Measurements from ENCODE around the gene RETREG2.
A peak's percentile ranks its signal among the peaks of the same experiment; 100 is the strongest.

Gene RETREG2

GRCh38 chr2:219218217-219218731 lies 40.2 kb downstream of the RETREG2 start:
- peaks cover 28% of the 10 kb centered on the region for H3K36me3 ChIP-seq (replicated peaks)
- no peaks in the 10 kb centered on the region for H3K27me3 ChIP-seq (replicated peaks)
- peak overlapping the region; percentile 79 for H3K27ac ChIP-seq
- TF ChIP-seq, protein P1, sequence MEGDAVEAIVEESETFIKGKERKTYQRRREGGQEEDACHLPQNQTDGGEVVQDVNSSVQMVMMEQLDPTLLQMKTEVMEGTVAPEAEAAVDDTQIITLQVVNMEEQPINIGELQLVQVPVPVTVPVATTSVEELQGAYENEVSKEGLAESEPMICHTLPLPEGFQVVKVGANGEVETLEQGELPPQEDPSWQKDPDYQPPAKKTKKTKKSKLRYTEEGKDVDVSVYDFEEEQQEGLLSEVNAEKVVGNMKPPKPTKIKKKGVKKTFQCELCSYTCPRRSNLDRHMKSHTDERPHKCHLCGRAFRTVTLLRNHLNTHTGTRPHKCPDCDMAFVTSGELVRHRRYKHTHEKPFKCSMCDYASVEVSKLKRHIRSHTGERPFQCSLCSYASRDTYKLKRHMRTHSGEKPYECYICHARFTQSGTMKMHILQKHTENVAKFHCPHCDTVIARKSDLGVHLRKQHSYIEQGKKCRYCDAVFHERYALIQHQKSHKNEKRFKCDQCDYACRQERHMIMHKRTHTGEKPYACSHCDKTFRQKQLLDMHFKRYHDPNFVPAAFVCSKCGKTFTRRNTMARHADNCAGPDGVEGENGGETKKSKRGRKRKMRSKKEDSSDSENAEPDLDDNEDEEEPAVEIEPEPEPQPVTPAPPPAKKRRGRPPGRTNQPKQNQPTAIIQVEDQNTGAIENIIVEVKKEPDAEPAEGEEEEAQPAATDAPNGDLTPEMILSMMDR (IDR thresholded peaks at IDR 0.05; ENCODE audit: low read depth, low read length, missing control alignments), result no peak
- in situ Hi-C loops (cut with HindIII; ENCODE audit: low pct_ligation_motif_present, low sequenced_read_pairs), result no loop called here
- peak; percentile 75 for DNase-seq
- peak overlapping the region; percentile 64 for H3K4me3 ChIP-seq (ENCODE audit: low read depth, low read length)

- peak; percentile 91 for DNase-seq
- peak within 1 kb of the TSS; percentile 79 for H3K27ac ChIP-seq
- TF ChIP-seq, protein P1 (IDR thresholded peaks at IDR 0.05; ENCODE audit: low read depth, low read length, missing control alignments), result no peak
- in situ Hi-C loops (cut with HindIII; ENCODE audit: low pct_ligation_motif_present, low sequenced_read_pairs), result no loop called here
- peak within 1 kb of the TSS; percentile 64 for H3K4me3 ChIP-seq (ENCODE audit: low read depth, low read length)
- peaks cover 35% of the 10 kb centered on the region for H3K36me3 ChIP-seq (replicated peaks)
- no peaks in the 10 kb centered on the region for H3K27me3 ChIP-seq (replicated peaks)
Observed at GRCh38 chr2:219218732-219219701, 40.9 kb downstream of the RETREG2 start, which contains the start of gene ABCB6. ABCB6 (minus strand) TSS chr2:219218958; CDS start chr2:219218673, 285 bp downstream.

- Histone ChIP-seq H3K27ac (no peak overlapping the region), H3K36me3 (replicated peaks) (peaks cover 44% of the 10 kb centered on the region), H3K27me3 (replicated peaks) (no peaks in the 10 kb centered on the region), H3K4me3 (ENCODE audit: low read depth, low read length) (no peak overlapping the region)
- in situ Hi-C loops (cut with HindIII; ENCODE audit: low pct_ligation_motif_present, low sequenced_read_pairs), result no loop called here
- TF ChIP-seq, protein P1 (IDR thresholded peaks at IDR 0.05; ENCODE audit: low read depth, low read length, missing control alignments), result no peak
- DNase-seq, result no peak
Observed at GRCh38 chr2:219219784-219220532, 41.9 kb downstream of the RETREG2 start.

- no peak for DNase-seq
Observed at GRCh38 chr2:219220652-219221402, 42.8 kb downstream of the RETREG2 start.

More at GRCh38 chr2:219220652-219221402, 42.8 kb downstream of the RETREG2 start:
- TF ChIP-seq, protein P1 (IDR thresholded peaks at IDR 0.05; ENCODE audit: low read depth, low read length, missing control alignments), result no peak
- Histone ChIP-seq H3K27me3 (replicated peaks) (no peaks in the 10 kb centered on the region), H3K4me3 (ENCODE audit: low read depth, low read length) (no peak overlapping the region), H3K36me3 (replicated peaks) (peaks cover 52% of the 10 kb centered on the region), H3K27ac (no peak overlapping the region)
- in situ Hi-C loops (cut with HindIII; ENCODE audit: low pct_ligation_motif_present, low sequenced_read_pairs), result no loop called here
